WTC11 (cell line): ENCODE measurements around the gene CTNNA1. TPM values are rescaled to one million over a fixed set of nuclear protein-coding genes. Genes with fewer than 3 reads are reported as not detected.

Experiments
- ATAC-seq: fragments of 200-7000 bp; cut with Tn5 transposase; 2 replicates; pipeline ENCODE4 v1.10.0; 2021; ENCODE audit warnings: mild to moderate bottlenecking, moderate library complexity
- CTCF ChIA-PET: fragments of 300-600 bp; sonication (Branson Sonifier 250); formaldehyde crosslinking; loops from one replicate; lab custom pipeline; 2021; ENCODE audit warnings: antibody characterized with exemption; lab: Charles Lee
- POLR2A ChIA-PET: fragments of 350-600 bp; sonication (Branson Sonifier 250); formaldehyde crosslinking; loops from one replicate; lab custom pipeline; 2021; ENCODE audit warnings: antibody characterized with exemption; lab: Charles Lee
- DNase-seq: peaks from one replicate; pipeline ENCODE4 v3.0.0; 2021; ENCODE audit warnings: low spot score
- H3K27ac Mint-ChIP-seq: 2 replicates; pipeline ENCODE4 v1.8.0; 2021; ENCODE audit warnings: mixed read lengths
- H3K27me3 Mint-ChIP-seq: 2 replicates; pipeline ENCODE4 v1.8.0; 2021; ENCODE audit warnings: low read depth, mild to moderate bottlenecking, moderate library complexity, mixed read lengths
- H3K36me3 Mint-ChIP-seq: 2 replicates; pipeline ENCODE4 v1.8.0; 2021; ENCODE audit warnings: mixed read lengths
- H3K4me1 Mint-ChIP-seq: 2 replicates; pipeline ENCODE4 v1.8.0; 2022; ENCODE audit warnings: mixed read lengths
- H3K4me3 Mint-ChIP-seq: 2 replicates; pipeline ENCODE4 v1.8.0; 2021; ENCODE audit warnings: mild to moderate bottlenecking, moderate library complexity, mixed read lengths
- H3K9me3 Mint-ChIP-seq: 2 replicates; pipeline ENCODE4 v1.8.0; 2021; ENCODE audit warnings: mixed read lengths
- CREM ChIP-seq: sonication (generic); formaldehyde crosslinking; IDR thresholded peaks from 2 replicates; pipeline ENCODE4 v1.8.1; 2022; ENCODE audit warnings: mild to moderate bottlenecking, missing genetic modification reagents, moderate library complexity
- ELF4 ChIP-seq: sonication (generic); formaldehyde crosslinking; IDR thresholded peaks from 2 replicates; pipeline ENCODE4 v1.8.1; 2022; ENCODE audit warnings: low read depth, mild to moderate bottlenecking, moderate library complexity, missing genetic modification reagents
- ESRRA ChIP-seq: sonication (generic); formaldehyde crosslinking; IDR thresholded peaks from 2 replicates; pipeline ENCODE4 v1.8.1; 2022; ENCODE audit warnings: mild to moderate bottlenecking, missing genetic modification reagents, borderline replicate concordance
- HMGA2 ChIP-seq: fragments of 250-450 bp; sonication (Bioruptor Pico); IDR thresholded peaks from 2 replicates; pipeline ENCODE4 v1.4.0; 2021; ENCODE audit warnings: mild to moderate bottlenecking, moderate library complexity
- MYBL2 ChIP-seq: sonication (generic); formaldehyde crosslinking; IDR thresholded peaks from 2 replicates; pipeline ENCODE4 v1.8.1; 2023; ENCODE audit warnings: mild to moderate bottlenecking, moderate library complexity, missing genetic modification reagents
- NFATC4 ChIP-seq: fragments of 250-450 bp; sonication (Bioruptor Pico); IDR thresholded peaks from 2 replicates; pipeline ENCODE4 v1.9.0; 2021; ENCODE audit warnings: mild to moderate bottlenecking
- NFE2L1 ChIP-seq: sonication (generic); formaldehyde crosslinking; IDR thresholded peaks from 2 replicates; pipeline ENCODE4 v1.8.1; 2023; ENCODE audit warnings: missing genetic modification reagents
- RORB ChIP-seq: fragments of 250-450 bp; sonication (Bioruptor Pico); IDR thresholded peaks from 2 replicates; pipeline ENCODE4 v1.9.0; 2021; ENCODE audit warnings: mild to moderate bottlenecking
- TCF7 ChIP-seq: sonication (generic); formaldehyde crosslinking; IDR thresholded peaks from 2 replicates; pipeline ENCODE4 v1.8.0; 2022; ENCODE audit warnings: mild to moderate bottlenecking, low read depth, missing genetic modification reagents, moderate library complexity
- TP53 ChIP-seq: sonication (generic); formaldehyde crosslinking; IDR thresholded peaks from 2 replicates; pipeline ENCODE4 v1.8.1; 2023; ENCODE audit warnings: mild to moderate bottlenecking, missing genetic modification reagents
- ZNF121 ChIP-seq: sonication (generic); formaldehyde crosslinking; IDR thresholded peaks from 2 replicates; pipeline ENCODE4 v1.8.0; 2023; ENCODE audit warnings: missing genetic modification reagents
- ZNF263 ChIP-seq: sonication (generic); formaldehyde crosslinking; IDR thresholded peaks from 2 replicates; pipeline ENCODE4 v1.8.1; 2022; ENCODE audit warnings: low read depth, mild to moderate bottlenecking, moderate library complexity, missing genetic modification reagents
- ZNF423 ChIP-seq: fragments of 250-450 bp; sonication (Bioruptor Pico); IDR thresholded peaks from 2 replicates; pipeline ENCODE4 v2.1.2; 2022; ENCODE audit warnings: mild to moderate bottlenecking, moderate library complexity
- total RNA-seq: library from RNA; stranded (reverse); gene quantifications from 3 replicates; pipeline ENCODE4 v1.2.3, GENCODE V29; 2021
- TF ChIP-seq, protein P1 (sequence below): sonication (generic); formaldehyde crosslinking; IDR thresholded peaks from 2 replicates; pipeline ENCODE4 v1.8.0; 2022; ENCODE audit warnings: mild to moderate bottlenecking, missing genetic modification reagents
- TF ChIP-seq, protein P2 (sequence below): sonication (generic); formaldehyde crosslinking; IDR thresholded peaks from 2 replicates; pipeline ENCODE4 v1.8.0; 2022; ENCODE audit warnings: mild to moderate bottlenecking, missing genetic modification reagents
- TF ChIP-seq, protein P3 (sequence below): sonication (generic); formaldehyde crosslinking; conservative IDR thresholded peaks from 2 replicates; pipeline ENCODE4 v1.8.1; 2023; ENCODE audit warnings: mild to moderate bottlenecking, low read depth, missing genetic modification reagents, moderate library complexity
- TF ChIP-seq, protein P4 (sequence below): sonication (generic); formaldehyde crosslinking; IDR thresholded peaks from 2 replicates; pipeline ENCODE4 v1.8.1; 2022; ENCODE audit warnings: mild to moderate bottlenecking, moderate library complexity, missing genetic modification reagents
- TF ChIP-seq, protein P5 (sequence below): sonication (generic); formaldehyde crosslinking; conservative IDR thresholded peaks from 2 replicates; pipeline ENCODE4 v1.8.1; 2022; ENCODE audit warnings: mild to moderate bottlenecking, missing genetic modification reagents

Gene CTNNA1
- total RNA-seq, 1 experiment from 2014 or later = 309 TPM

DNA sequence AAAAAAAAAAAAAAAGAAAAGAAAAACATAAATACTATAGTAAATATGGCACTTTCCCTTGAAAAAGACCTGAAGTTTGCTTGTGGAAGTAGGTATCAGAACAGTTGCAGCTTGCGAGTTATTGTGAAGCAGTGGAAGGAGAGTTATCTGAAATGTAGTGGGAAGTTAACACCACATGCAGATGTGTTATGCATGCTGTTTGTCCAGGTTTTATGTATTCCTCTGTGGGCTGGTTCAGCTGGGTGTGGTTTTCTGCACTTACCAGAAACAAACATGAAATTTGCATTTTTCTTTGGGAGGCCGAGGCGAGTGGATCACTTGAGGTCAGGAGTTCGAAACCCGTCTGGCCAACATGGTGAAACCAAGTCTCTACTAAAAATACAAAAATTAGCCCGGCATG lies 42.1 kb upstream of the CTNNA1 start:
- no peaks in the 10 kb centered on the region for H3K36me3 Mint-ChIP-seq
- CTCF ChIA-PET = interaction anchor here (1.0 kb wide), 1 partner anchor 15 kb away, joined by 3 read pairs; no protein-coding TSS in a partner anchor
- no peak for DNase-seq
- POLR2A ChIA-PET = interaction anchor here (0.7 kb wide), 1 partner anchor 292 kb away, joined by 3 read pairs; no protein-coding TSS in a partner anchor
- H3K27ac Mint-ChIP-seq = no peak overlapping the region
- no peaks in the 10 kb centered on the region for H3K27me3 Mint-ChIP-seq
- TF ChIP-seq, protein P1, sequence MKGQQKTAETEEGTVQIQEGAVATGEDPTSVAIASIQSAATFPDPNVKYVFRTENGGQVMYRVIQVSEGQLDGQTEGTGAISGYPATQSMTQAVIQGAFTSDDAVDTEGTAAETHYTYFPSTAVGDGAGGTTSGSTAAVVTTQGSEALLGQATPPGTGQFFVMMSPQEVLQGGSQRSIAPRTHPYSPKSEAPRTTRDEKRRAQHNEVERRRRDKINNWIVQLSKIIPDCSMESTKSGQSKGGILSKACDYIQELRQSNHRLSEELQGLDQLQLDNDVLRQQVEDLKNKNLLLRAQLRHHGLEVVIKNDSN (CRISPR knock-in tag) = no peak
- TF ChIP-seq, protein P2, sequence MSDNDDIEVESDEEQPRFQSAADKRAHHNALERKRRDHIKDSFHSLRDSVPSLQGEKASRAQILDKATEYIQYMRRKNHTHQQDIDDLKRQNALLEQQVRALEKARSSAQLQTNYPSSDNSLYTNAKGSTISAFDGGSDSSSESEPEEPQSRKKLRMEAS (CRISPR knock-in tag) = no peak
- no peak for TF ChIP-seq MYBL2
- TF ChIP-seq ZNF423 (CRISPR knock-in tag) = no peak
- no peak for TF ChIP-seq RORB
- H3K4me1 Mint-ChIP-seq = peaks cover 38% of the 10 kb centered on the region
- ATAC-seq = no peak
- no peak overlapping the region for H3K4me3 Mint-ChIP-seq
- no peaks in the 10 kb centered on the region for H3K9me3 Mint-ChIP-seq

DNA sequence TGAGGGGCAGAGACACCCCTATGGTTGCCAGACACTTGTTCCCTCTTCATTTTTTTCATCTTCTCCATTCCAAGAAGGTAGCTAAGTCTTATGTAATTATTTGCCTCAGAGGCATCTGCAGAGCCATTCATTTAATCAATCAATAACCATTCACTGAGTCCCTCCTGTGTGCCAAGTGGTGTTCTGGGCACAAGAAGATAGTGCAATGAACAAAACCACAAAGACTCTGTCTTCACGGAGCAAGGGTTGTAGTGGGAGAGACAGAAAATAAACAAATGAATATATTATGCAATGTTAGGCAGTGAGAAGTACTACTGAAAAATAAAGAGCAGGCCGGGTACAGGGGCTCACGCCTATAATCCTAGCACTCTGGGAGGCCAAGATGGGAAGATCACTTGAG lies 41.4 kb upstream of the CTNNA1 start:
- Mint-ChIP-seq H3K27ac (no peak overlapping the region), H3K4me1 (peaks cover 39% of the 10 kb centered on the region), H3K4me3 (no peak overlapping the region), H3K9me3 (no peaks in the 10 kb centered on the region), H3K36me3 (no peaks in the 10 kb centered on the region), H3K27me3 (no peaks in the 10 kb centered on the region)
- DNase-seq (no peak), ATAC-seq (no peak)
- TF ChIP-seq ELF4 (CRISPR knock-in tag) (no peak), ZNF121 (CRISPR knock-in tag) (no peak), TP53 (CRISPR knock-in tag) (no peak)
- TF ChIP-seq, protein P3, sequence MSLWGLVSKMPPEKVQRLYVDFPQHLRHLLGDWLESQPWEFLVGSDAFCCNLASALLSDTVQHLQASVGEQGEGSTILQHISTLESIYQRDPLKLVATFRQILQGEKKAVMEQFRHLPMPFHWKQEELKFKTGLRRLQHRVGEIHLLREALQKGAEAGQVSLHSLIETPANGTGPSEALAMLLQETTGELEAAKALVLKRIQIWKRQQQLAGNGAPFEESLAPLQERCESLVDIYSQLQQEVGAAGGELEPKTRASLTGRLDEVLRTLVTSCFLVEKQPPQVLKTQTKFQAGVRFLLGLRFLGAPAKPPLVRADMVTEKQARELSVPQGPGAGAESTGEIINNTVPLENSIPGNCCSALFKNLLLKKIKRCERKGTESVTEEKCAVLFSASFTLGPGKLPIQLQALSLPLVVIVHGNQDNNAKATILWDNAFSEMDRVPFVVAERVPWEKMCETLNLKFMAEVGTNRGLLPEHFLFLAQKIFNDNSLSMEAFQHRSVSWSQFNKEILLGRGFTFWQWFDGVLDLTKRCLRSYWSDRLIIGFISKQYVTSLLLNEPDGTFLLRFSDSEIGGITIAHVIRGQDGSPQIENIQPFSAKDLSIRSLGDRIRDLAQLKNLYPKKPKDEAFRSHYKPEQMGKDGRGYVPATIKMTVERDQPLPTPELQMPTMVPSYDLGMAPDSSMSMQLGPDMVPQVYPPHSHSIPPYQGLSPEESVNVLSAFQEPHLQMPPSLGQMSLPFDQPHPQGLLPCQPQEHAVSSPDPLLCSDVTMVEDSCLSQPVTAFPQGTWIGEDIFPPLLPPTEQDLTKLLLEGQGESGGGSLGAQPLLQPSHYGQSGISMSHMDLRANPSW (CRISPR knock-in tag) = no peak
- POLR2A ChIA-PET = no interaction called here
- CTCF ChIA-PET = no interaction called here

DNA sequence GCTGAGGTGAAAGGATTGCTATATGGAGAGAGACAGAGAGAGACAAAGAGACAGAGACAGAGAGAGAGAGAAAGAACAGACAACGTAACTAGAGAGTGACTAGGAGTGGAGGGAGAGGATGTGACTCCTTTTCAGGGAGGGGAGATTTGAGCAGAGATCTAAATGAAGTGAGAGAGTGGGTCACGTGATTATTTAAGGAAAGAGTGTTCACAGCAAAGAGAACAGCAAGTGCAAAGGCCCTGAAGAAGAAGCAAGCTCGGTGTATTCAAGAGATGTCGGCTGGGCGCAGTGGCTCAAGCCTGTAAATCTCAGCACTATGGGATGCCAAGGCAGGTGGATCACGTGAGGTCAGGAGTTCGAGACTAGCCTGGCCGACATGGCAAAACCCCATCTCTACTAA lies 40.9 kb upstream of the CTNNA1 start:
- H3K27me3 Mint-ChIP-seq = no peaks in the 10 kb centered on the region
- no peak overlapping the region for H3K27ac Mint-ChIP-seq
- no peaks in the 10 kb centered on the region for H3K36me3 Mint-ChIP-seq
- ATAC-seq (no peak), DNase-seq (no peak)
- no peak for TF ChIP-seq ESRRA (CRISPR knock-in tag)
- ChIA-PET POLR2A (no interaction called here), CTCF (no interaction called here)
- H3K9me3 Mint-ChIP-seq = no peaks in the 10 kb centered on the region
- no peak overlapping the region for H3K4me3 Mint-ChIP-seq
- H3K4me1 Mint-ChIP-seq = peaks cover 39% of the 10 kb centered on the region

DNA sequence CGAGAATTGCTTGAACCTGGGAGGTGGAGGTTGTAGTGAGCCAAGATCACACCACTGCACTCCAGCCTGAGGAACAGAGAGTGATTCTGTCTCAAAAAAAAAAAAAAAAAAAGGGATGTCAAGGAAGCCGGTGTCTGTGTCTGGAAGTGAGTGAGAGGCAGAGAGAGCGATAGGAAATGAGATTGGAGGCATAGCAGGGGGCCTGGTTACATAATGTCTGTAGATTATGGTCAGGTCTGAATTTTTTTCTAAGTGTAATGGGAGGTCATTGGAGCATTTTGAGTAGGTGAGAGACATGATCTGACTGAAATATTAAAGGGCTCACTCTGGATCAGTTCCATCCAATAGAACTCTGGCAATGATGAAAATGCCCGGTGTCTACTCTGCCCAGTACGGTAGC lies 40.4 kb upstream of the CTNNA1 start:
- Mint-ChIP-seq H3K9me3 (no peaks in the 10 kb centered on the region), H3K27ac (no peak overlapping the region), H3K27me3 (no peaks in the 10 kb centered on the region), H3K4me3 (no peak overlapping the region), H3K36me3 (no peaks in the 10 kb centered on the region), H3K4me1 (peaks cover 35% of the 10 kb centered on the region)
- TF ChIP-seq NFATC4 (CRISPR knock-in tag) = no peak
- TF ChIP-seq CREM (CRISPR knock-in tag) = no peak
- ATAC-seq (no peak), DNase-seq (no peak)
- ChIA-PET POLR2A (no interaction called here), CTCF (no interaction called here)

DNA sequence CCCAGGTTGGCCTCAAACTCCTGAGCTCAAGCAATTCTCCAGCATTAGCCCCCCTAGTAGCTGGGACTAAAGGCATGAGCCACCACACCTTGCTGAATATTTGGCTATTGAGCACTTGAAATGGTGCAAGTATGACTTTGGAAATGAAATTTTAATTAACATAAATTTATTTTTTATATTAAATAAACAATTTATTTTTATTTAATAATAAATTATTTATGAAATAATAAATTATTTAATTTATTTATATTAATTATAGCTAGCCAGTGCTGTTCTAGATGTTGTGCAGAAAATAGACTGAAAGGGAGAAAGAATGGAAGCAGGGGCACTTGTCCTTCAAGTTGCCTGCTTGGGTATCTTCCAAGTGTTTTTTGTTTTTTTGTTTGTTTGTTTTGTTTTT lies 40.0 kb upstream of the CTNNA1 start:
- no peak for DNase-seq
- CTCF ChIA-PET = no interaction called here
- Mint-ChIP-seq H3K27me3 (no peaks in the 10 kb centered on the region), H3K36me3 (no peaks in the 10 kb centered on the region), H3K27ac (no peak overlapping the region), H3K4me1 (peaks cover 32% of the 10 kb centered on the region), H3K4me3 (no peak overlapping the region), H3K9me3 (no peaks in the 10 kb centered on the region)
- TF ChIP-seq TCF7 (CRISPR knock-in tag) (no peak), NFE2L1 (no peak), ZNF263 (CRISPR knock-in tag) (no peak), HMGA2 (peak; percentile 99)
- TF ChIP-seq, protein P4, sequence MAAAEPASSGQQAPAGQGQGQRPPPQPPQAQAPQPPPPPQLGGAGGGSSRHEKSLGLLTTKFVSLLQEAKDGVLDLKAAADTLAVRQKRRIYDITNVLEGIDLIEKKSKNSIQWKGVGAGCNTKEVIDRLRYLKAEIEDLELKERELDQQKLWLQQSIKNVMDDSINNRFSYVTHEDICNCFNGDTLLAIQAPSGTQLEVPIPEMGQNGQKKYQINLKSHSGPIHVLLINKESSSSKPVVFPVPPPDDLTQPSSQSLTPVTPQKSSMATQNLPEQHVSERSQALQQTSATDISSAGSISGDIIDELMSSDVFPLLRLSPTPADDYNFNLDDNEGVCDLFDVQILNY (CRISPR knock-in tag) = no peak
- TF ChIP-seq, protein P5, sequence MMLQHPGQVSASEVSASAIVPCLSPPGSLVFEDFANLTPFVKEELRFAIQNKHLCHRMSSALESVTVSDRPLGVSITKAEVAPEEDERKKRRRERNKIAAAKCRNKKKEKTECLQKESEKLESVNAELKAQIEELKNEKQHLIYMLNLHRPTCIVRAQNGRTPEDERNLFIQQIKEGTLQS = no peak
- ATAC-seq = no peak
- POLR2A ChIA-PET = no interaction called here
